HepG2 (cell line): ENCODE measurements around the gene GAN.

Experiments
- NR2C2 ChIP-seq: sonication (generic); formaldehyde crosslinking; IDR thresholded peaks from 2 replicates; pipeline ENCODE4 v1.4.0; 2020; ENCODE audit warnings: missing genetic modification reagents, mild to moderate bottlenecking, moderate library complexity, borderline replicate concordance
- PPARG ChIP-seq: conservative IDR thresholded peaks from 2 replicates; pipeline ENCODE4 v1.6.1; 2016; ENCODE audit warnings: missing biosample characterization, missing genetic modification reagents
- TF ChIP-seq, protein P1 (sequence below), 2 experiments: sonication (generic) in 1 of 2; formaldehyde crosslinking in 1 of 2; IDR thresholded peaks; 2 replicates each; pipeline versions ENCODE4 v1.6.1 to v1.9.0; 2014 to 2022; ENCODE audit warnings: antibody characterized with exemption in 1 of 2, borderline replicate concordance in 1 of 2, inconsistent platforms in 1 of 2, low read depth in 1 of 2, missing genetic modification reagents in 1 of 2
- TF ChIP-seq, protein P2 (sequence below): sonication (generic); formaldehyde crosslinking; IDR thresholded peaks from 2 replicates; pipeline ENCODE4 v1.5.0; 2020; ENCODE audit warnings: mild to moderate bottlenecking, missing genetic modification reagents, moderate library complexity

DNA sequence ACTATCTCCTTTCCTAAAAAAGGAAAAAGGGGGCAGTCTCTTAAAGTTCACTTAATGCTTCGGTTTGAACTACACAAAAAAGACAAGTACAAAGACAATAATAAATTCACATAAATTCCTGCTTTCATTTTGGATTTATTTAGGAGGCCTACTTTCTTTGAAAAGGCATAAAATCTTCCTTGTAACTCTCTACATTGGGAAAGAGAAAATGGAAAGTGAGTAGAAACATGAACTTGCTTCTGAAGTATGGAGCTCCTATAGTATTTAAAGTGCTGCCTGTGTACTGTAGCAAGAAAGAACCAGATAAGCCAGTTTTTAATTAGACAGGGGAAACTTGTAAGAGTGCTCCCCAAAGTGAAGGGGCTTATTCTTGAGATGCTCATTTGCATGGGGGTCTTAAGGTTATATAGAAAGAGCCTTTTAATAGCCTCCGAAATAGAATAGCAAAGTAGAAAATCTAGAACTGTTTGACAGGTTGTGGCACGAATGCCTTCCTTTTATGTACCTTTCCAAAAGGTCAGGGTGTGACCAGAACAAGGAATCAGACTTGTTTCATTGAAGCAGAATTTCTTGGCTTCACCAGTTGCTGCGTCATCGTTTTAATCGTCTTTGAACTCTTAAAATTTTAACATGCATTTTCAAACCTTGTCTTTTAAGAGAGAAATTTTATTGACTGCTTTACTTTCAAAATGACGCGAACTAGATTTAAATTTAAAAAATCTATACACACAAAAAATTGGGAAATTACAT, 12.9 kb downstream of the GAN start:
- TF ChIP-seq, protein P1, sequence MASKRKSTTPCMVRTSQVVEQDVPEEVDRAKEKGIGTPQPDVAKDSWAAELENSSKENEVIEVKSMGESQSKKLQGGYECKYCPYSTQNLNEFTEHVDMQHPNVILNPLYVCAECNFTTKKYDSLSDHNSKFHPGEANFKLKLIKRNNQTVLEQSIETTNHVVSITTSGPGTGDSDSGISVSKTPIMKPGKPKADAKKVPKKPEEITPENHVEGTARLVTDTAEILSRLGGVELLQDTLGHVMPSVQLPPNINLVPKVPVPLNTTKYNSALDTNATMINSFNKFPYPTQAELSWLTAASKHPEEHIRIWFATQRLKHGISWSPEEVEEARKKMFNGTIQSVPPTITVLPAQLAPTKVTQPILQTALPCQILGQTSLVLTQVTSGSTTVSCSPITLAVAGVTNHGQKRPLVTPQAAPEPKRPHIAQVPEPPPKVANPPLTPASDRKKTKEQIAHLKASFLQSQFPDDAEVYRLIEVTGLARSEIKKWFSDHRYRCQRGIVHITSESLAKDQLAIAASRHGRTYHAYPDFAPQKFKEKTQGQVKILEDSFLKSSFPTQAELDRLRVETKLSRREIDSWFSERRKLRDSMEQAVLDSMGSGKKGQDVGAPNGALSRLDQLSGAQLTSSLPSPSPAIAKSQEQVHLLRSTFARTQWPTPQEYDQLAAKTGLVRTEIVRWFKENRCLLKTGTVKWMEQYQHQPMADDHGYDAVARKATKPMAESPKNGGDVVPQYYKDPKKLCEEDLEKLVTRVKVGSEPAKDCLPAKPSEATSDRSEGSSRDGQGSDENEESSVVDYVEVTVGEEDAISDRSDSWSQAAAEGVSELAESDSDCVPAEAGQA (IDR thresholded peaks at IDR 0.05; ENCODE audit: low read depth), result no peak
- TF ChIP-seq, protein P1 (CRISPR knock-in tag; IDR thresholded peaks at IDR 0.05; ENCODE audit: borderline replicate concordance), result no peak
- TF ChIP-seq PPARG (CRISPR knock-in tag) (no peak), NR2C2 (CRISPR knock-in tag) (no peak)
- TF ChIP-seq, protein P2, sequence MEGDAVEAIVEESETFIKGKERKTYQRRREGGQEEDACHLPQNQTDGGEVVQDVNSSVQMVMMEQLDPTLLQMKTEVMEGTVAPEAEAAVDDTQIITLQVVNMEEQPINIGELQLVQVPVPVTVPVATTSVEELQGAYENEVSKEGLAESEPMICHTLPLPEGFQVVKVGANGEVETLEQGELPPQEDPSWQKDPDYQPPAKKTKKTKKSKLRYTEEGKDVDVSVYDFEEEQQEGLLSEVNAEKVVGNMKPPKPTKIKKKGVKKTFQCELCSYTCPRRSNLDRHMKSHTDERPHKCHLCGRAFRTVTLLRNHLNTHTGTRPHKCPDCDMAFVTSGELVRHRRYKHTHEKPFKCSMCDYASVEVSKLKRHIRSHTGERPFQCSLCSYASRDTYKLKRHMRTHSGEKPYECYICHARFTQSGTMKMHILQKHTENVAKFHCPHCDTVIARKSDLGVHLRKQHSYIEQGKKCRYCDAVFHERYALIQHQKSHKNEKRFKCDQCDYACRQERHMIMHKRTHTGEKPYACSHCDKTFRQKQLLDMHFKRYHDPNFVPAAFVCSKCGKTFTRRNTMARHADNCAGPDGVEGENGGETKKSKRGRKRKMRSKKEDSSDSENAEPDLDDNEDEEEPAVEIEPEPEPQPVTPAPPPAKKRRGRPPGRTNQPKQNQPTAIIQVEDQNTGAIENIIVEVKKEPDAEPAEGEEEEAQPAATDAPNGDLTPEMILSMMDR (CRISPR knock-in tag), result no peak
